Panc1 (cell line): ENCODE data around the gene CCDC9. TPM values are rescaled to one million over a fixed set of nuclear protein-coding genes. Genes with fewer than 3 reads are reported as not detected.

Experiments used
- ATAC-seq: fragments of 200-7000 bp; cut with Tn5 transposase; 2 replicates; pipeline ENCODE4 v1.9.1; 2020; ENCODE audit warnings: mild to moderate bottlenecking, moderate library complexity
- BruUV-seq: library from RNA; stranded (reverse); fragments of 400-500 nt; replicated peaks from 2 replicates; lab custom pipeline; 2021; lab: Mats Ljungman, UMichigan
- CTCF ChIA-PET: fragments of 300-600 bp; sonication (Branson Sonifier 250); formaldehyde crosslinking; loops from one replicate; lab custom pipeline; 2022; ENCODE audit warnings: antibody characterized with exemption; lab: Charles Lee
- POLR2A ChIA-PET: fragments of 300-600 bp; sonication (Branson Sonifier 250); formaldehyde crosslinking; loops from one replicate; lab custom pipeline; 2022; ENCODE audit warnings: antibody characterized with exemption; lab: Charles Lee
- DNase-seq: peaks from one replicate; pipeline ENCODE4 v3.0.0-alpha.2; 2010; ENCODE audit warnings: low read depth, low spot score
- H3K27ac ChIP-seq: 2 replicates; pipeline ENCODE4 v1.5.1; 2011; ENCODE audit warnings: mild to moderate bottlenecking, low read length, inconsistent platforms
- H3K27me3 ChIP-seq: fragments of 200-500 bp; sonication (Bioruptor generic); 2 replicates; pipeline ENCODE4 v1.6.0; 2014; ENCODE audit warnings: low read length, inconsistent platforms; ENCODE audit not compliant: control insufficient read depth, insufficient read depth
- H3K36me3 ChIP-seq: fragments of 200-500 bp; sonication (Bioruptor generic); 2 replicates; pipeline ENCODE4 v1.5.1; 2014; ENCODE audit warnings: inconsistent platforms, mild to moderate bottlenecking, low read length, moderate library complexity; ENCODE audit not compliant: control insufficient read depth, insufficient read depth
- H3K4me1 ChIP-seq: 2 replicates; pipeline ENCODE4 v1.5.1; 2011; ENCODE audit warnings: inconsistent platforms, mild to moderate bottlenecking, low read length, moderate library complexity; ENCODE audit not compliant: control insufficient read depth, insufficient read depth
- H3K4me3 ChIP-seq, 2 experiments: 2 replicates each; pipeline ENCODE4 v1.5.1; 2011 to 2012; ENCODE audit warnings: low read depth in 2 of 2, low read length in 2 of 2, mild to moderate bottlenecking in 2 of 2, inconsistent platforms in 1 of 2, moderate library complexity in 1 of 2
- H3K9me3 ChIP-seq: fragments of 200-500 bp; sonication (Bioruptor generic); 2 replicates; pipeline ENCODE4 v1.5.1; 2014; ENCODE audit warnings: low read depth, mild to moderate bottlenecking, inconsistent platforms, low read length, moderate library complexity; ENCODE audit not compliant: control insufficient read depth, insufficient read depth
- CTCF ChIP-seq: fragments of 450-650 bp; IDR thresholded peaks from 2 replicates; pipeline ENCODE4 v1.5.1; 2017; ENCODE audit warnings: mild to moderate bottlenecking
- POLR2AphosphoS5 ChIP-seq: IDR thresholded peaks from 2 replicates; pipeline ENCODE4 v1.6.1; 2012; ENCODE audit warnings: mild to moderate bottlenecking, low read depth, low read length, moderate library complexity
- REST ChIP-seq, 2 experiments: IDR thresholded peaks; 2 replicates each; pipeline ENCODE4 v1.6.1; 2011 to 2012; ENCODE audit warnings: low read depth in 2 of 2, control low read depth in 1 of 2, low read length in 1 of 2, mild to moderate bottlenecking in 1 of 2, moderate library complexity in 1 of 2; ENCODE audit not compliant: insufficient read depth in 1 of 2
- SIN3A ChIP-seq: IDR thresholded peaks from 2 replicates; pipeline ENCODE4 v1.6.1; 2012; ENCODE audit warnings: low read depth, mild to moderate bottlenecking, low read length, moderate library complexity, borderline replicate concordance; ENCODE audit not compliant: insufficient read depth
- TCF7L2 ChIP-seq: IDR thresholded peaks from 2 replicates; pipeline ENCODE4 v1.6.1; 2011; ENCODE audit warnings: mild to moderate bottlenecking, low read depth, low read length, inconsistent platforms
- in situ Hi-C: cut with HindIII; loops from 2 replicates; pipeline ENCODE4 v1.10.0; 2016; ENCODE audit warnings: low sequenced_read_pairs, low pct_unique_long_range_greater_than_20kb
- intact Hi-C: fragments of 100-400 bp; cut with micrococcal nuclease; formaldehyde crosslinking; loops from one replicate; pipeline ENCODE4 v1.10.0; 2022; ENCODE audit not compliant: unreplicated experiment
- total RNA-seq: library from RNA; stranded (reverse); gene quantifications from one replicate; pipeline ENCODE4 v1.2.1, GENCODE V29; 2021; ENCODE audit not compliant: unreplicated experiment

CCDC9 gene
- total RNA-seq, 1 experiment from 2014 or later = 29.2 TPM

DNA sequence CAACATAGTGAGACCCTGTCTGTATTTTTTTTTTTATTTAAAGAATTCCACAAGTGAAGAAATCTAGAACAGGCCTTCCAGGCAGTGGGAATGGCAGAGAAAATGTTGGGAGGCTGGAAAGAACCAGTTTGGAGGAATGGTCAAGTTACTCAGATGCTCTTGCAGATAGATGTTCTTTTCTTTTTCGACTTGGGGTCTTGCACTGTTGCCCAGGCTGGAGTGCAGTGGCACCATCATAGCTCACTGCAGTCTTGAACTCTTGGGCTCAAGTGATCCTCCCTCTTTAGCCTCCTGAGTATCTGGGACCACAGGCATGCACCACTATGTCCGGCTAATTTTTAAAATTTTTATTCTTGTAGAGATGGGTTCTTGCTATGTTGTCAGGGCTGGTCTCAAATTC, 54.0 kb downstream of the CCDC9 start:
- H3K36me3 ChIP-seq = no peaks in the 10 kb centered on the region
- BruUV-seq = no TSS peak
- ATAC-seq (no peak), DNase-seq (no peak)
- in situ Hi-C loops = no loop called here
- H3K4me3 ChIP-seq = no peak overlapping the region
- H3K27me3 ChIP-seq = no peaks in the 10 kb centered on the region
- 0 out of 2 replicates have a peak, but pooled peaks cover 3% of the 10 kb centered on the region for H3K4me1 ChIP-seq
- ChIA-PET CTCF (no interaction called here), POLR2A (no interaction called here)
- intact Hi-C loops = no loop called here
- no peak for TF ChIP-seq CTCF
- no peak for TF ChIP-seq SIN3A
- TF ChIP-seq POLR2AphosphoS5 = no peak
- no peak for TF ChIP-seq TCF7L2
- no peak for TF ChIP-seq REST (IDR thresholded peaks at IDR 0.05; ENCODE audit: insufficient read depth in 1 of 2, low read depth in 2 of 2, low read length in 1 of 2)
- no peaks in the 10 kb centered on the region for H3K9me3 ChIP-seq
- no peak overlapping the region for H3K27ac ChIP-seq

GRCh38 chr19:47310819-47311218, 54.5 kb downstream of the CCDC9 start:
- DNase-seq (no peak), ATAC-seq (no peak)
- BruUV-seq = no TSS peak
- in situ Hi-C loops = no loop called here
- 0 out of 2 replicates have a peak, but pooled peaks cover 3% of the 10 kb centered on the region for H3K4me1 ChIP-seq
- H3K27ac ChIP-seq = no peak overlapping the region
- intact Hi-C loops = no loop called here
- no peak overlapping the region for H3K4me3 ChIP-seq
- no peaks in the 10 kb centered on the region for H3K9me3 ChIP-seq
- no peaks in the 10 kb centered on the region for H3K36me3 ChIP-seq
- ChIA-PET POLR2A (no interaction called here), CTCF (no interaction called here)
- H3K27me3 ChIP-seq = no peaks in the 10 kb centered on the region
- TF ChIP-seq SIN3A (no peak), CTCF (no peak), TCF7L2 (no peak), REST (IDR thresholded peaks at IDR 0.05; ENCODE audit: insufficient read depth in 1 of 2, low read depth in 2 of 2, low read length in 1 of 2) (no peak), POLR2AphosphoS5 (no peak)
